Bone marrow (tissue), 2 donors: ENCODE data around the gene PNMA6E.
A peak's percentile ranks its signal among the peaks of the same experiment; 100 is the strongest.
"Not testable (repeated sequence)": the region's sequence is repeated elsewhere in the genome, so short reads cannot be mapped to it uniquely, and the experiment has no call there.

Source experiments
- DNase-seq, 2 donors: peaks; one replicate each; lab custom pipeline; 2025; lab: John Stamatoyannopoulos, UW

The PNMA6E gene

GRCh38 chrX:153384973-153385372, 16.2 kb downstream of the PNMA6E start:
- DNase-seq: not testable (repeated sequence)

- DNase-seq: no peak
These were observed 16.8 kb downstream of the PNMA6E start for GRCh38 chrX:153384390-153384789.

GRCh38 chrX:153382563-153383482, 18.3 kb downstream of the PNMA6E start:
- no peak for DNase-seq

GRCh38 chrX:153381684-153382532, 19.2 kb downstream of the PNMA6E start:
- peak in 1 of 2 donors; percentile 15 for DNase-seq

GRCh38 chrX:153380691-153381090, 20.5 kb downstream of the PNMA6E start:
- no peak for DNase-seq

GRCh38 chrX:153379971-153380581, 21.1 kb downstream of the PNMA6E start:
- DNase-seq: no peak

GRCh38 chrX:153379508-153379907, 21.6 kb downstream of the PNMA6E start:
- DNase-seq: no peak

- DNase-seq: no peak
These were observed 22.5 kb downstream of the PNMA6E start for GRCh38 chrX:153378607-153379006.

- DNase-seq: no peak
These were observed 23.4 kb downstream of the PNMA6E start for GRCh38 chrX:153377727-153378126.

- DNase-seq: no peak
These were observed 25.6 kb downstream of the PNMA6E start for GRCh38 chrX:153375571-153375970.

GRCh38 chrX:153374426-153374825, 26.7 kb downstream of the PNMA6E start:
- DNase-seq: no peak

- no peak for DNase-seq
These were observed 28.2 kb downstream of the PNMA6E start for GRCh38 chrX:153372949-153373348.

GRCh38 chrX:153371256-153371655, 29.9 kb downstream of the PNMA6E start:
- DNase-seq: no peak

- no peak for DNase-seq
These were observed 30.7 kb downstream of the PNMA6E start for GRCh38 chrX:153370293-153371055.

- DNase-seq: no peak
These were observed 34.1 kb downstream of the PNMA6E start for GRCh38 chrX:153366878-153367538.

GRCh38 chrX:153366119-153366518, 35.0 kb downstream of the PNMA6E start:
- no peak for DNase-seq

GRCh38 chrX:153365670-153366069, 35.5 kb downstream of the PNMA6E start:
- no peak for DNase-seq

GRCh38 chrX:153361781-153362397, 39.3 kb downstream of the PNMA6E start:
- no peak for DNase-seq

GRCh38 chrX:153357877-153358276, 43.3 kb downstream of the PNMA6E start:
- DNase-seq: no peak

GRCh38 chrX:153353416-153353815, 47.7 kb downstream of the PNMA6E start:
- DNase-seq: no peak

- no peak for DNase-seq
These were observed 48.3 kb downstream of the PNMA6E start for GRCh38 chrX:153352858-153353257.
